Measurements from ENCODE around the gene SMIM41. TPM values are rescaled to one million over a fixed set of nuclear protein-coding genes. Genes with fewer than 3 reads are reported as not detected.

Gene SMIM41
- total and polyA plus RNA-seq, 12 donors, result 0.10 to 2.1 (median 0.68) TPM; not detected in 8

DNA sequence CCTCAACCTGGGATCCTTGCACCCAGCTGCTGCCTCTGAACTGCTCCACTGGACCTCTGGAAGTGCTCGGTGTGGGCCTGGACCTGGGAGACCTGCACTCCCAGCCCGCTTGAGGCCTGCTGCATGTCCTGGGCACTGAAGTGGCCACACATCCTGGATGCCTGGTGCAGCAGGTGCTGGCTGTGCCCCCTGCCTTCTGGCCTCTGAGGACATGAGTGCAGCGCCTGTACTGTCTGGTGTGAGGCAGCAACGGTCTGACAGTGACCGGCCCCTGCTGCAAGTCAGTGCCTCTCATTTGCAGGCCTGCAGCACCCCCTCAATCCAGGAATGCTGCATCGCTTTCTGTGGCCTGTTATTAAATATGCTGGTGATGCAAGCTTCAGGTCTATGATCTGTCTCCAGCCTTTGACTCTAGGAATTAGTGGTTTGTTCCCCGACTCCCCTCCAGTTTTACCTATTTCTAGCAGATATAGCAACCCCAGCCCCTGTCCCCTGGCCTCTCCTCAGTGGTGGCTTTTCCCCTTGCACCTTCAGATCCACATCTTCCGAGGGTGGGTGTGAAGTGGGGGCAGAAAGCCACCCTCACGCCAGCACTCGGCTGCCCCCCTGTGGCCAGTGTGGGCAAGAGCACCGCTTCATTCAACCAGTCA is 3.6 kb downstream of the SMIM41 start:
- peak in 5 of 7 donors; percentile 43 to 78 (median 56) for DNase-seq
- TF ChIP-seq, protein P1, sequence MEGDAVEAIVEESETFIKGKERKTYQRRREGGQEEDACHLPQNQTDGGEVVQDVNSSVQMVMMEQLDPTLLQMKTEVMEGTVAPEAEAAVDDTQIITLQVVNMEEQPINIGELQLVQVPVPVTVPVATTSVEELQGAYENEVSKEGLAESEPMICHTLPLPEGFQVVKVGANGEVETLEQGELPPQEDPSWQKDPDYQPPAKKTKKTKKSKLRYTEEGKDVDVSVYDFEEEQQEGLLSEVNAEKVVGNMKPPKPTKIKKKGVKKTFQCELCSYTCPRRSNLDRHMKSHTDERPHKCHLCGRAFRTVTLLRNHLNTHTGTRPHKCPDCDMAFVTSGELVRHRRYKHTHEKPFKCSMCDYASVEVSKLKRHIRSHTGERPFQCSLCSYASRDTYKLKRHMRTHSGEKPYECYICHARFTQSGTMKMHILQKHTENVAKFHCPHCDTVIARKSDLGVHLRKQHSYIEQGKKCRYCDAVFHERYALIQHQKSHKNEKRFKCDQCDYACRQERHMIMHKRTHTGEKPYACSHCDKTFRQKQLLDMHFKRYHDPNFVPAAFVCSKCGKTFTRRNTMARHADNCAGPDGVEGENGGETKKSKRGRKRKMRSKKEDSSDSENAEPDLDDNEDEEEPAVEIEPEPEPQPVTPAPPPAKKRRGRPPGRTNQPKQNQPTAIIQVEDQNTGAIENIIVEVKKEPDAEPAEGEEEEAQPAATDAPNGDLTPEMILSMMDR (IDR thresholded peaks at IDR 0.05), result peak; percentile 90 to 98 (median 96)
- no peak for TF ChIP-seq POLR2A (IDR thresholded peaks at IDR 0.05)
- H3K4me3 ChIP-seq, result no peak overlapping the region
- intact Hi-C loops (cut with DNase I), result loop anchor here (5.0 kb wide), 1 partner anchor 56 kb away; no protein-coding TSS in a partner anchor
- peaks cover 3 to 12% of the 10 kb centered on the region in 2 donors for H3K4me1 ChIP-seq (replicated peaks in 1 of 2)
- 10 to 38% (median 33%) methylated on average over 5 to 11 of the region's 11 CpGs for WGBS, 4 donors
- H3K9me3 ChIP-seq (replicated peaks in 1 of 3), result no peaks in the 10 kb centered on the region
- H3K27me3 ChIP-seq, result no peaks in the 10 kb centered on the region
- peak overlapping the region in 3 of 5 donors; percentile 24 to 83 (median 65) for H3K27ac ChIP-seq
- H3K36me3 ChIP-seq (replicated peaks in 1 of 2), result peaks cover 0 to 11% of the 10 kb centered on the region in 2 donors

DNA sequence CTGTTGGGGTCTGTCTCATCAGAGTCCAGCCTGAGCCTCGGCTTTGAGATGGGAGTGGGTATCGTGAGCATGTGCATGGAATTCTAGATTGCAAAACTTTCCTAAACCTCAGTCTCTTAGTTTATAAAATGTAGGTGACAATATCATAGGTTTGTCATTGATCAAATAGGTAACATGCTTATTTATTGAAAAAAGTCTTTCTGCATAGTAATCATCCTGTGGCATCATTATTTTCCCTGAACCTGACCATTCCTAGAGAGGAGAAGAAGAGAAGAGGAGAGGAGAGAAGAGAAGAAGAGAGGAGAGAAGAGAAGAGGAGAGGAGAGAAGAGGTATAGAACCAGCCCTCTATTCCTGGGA is 4.1 kb downstream of the SMIM41 start:
- Histone ChIP-seq H3K4me3 (no peak overlapping the region), H3K27me3 (no peaks in the 10 kb centered on the region), H3K27ac (no peak overlapping the region), H3K9me3 (replicated peaks in 1 of 3) (no peaks in the 10 kb centered on the region), H3K4me1 (replicated peaks in 1 of 2) (peaks cover 3 to 12% of the 10 kb centered on the region in 2 donors), H3K36me3 (replicated peaks in 1 of 2) (peaks cover 0 to 6% of the 10 kb centered on the region in 2 donors)
- TF ChIP-seq, protein P1 (IDR thresholded peaks at IDR 0.05), result no peak
- no peak for TF ChIP-seq POLR2A (IDR thresholded peaks at IDR 0.05)
- no peak for DNase-seq
- intact Hi-C loops (cut with DNase I), result loop anchor here (5.0 kb wide), 1 partner anchor 56 kb away; no protein-coding TSS in a partner anchor
- WGBS, 4 donors, result 0 to 2% (median 0%) methylated on average over 2 of the region's 2 CpGs

DNA sequence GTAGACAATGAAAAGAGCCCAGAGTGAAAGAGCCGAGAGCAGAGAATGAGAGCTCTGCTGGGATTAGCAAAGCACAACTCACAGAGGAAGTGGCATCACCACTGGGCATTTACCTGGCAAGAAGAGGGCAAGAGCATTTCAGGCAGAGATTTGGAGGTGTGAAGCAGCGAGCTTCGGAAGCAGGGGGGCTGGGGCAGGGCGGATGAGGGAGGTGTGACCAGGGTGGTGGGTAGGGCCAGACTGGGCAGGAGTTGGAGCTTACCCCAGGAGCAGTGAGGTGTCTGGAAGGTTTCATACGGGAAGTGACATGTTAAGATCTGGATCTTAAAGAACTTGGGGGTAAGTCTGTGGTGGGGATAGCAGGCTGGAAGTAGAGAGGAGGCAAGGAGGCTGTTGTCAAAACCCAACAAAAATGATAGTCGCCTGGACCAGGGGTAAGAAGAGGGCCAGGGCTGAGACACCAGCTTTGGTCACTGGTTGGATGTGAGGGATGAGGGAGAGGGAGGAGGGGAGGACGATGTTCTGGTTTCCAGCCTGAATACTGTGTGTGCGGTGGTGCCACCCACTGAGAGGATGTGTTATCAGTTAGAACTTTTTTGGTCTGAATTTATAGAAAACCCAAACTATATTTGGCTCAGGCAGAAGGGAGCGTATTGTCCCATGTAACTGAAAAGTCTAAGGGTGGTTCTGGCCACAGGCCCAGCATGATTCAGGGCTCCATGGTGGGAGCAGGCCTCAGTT is 5.2 kb downstream of the SMIM41 start:
- no peaks in the 10 kb centered on the region for H3K36me3 ChIP-seq (replicated peaks in 1 of 2)
- no peaks in the 10 kb centered on the region for H3K27me3 ChIP-seq
- peaks cover 3 to 12% of the 10 kb centered on the region in 2 donors for H3K4me1 ChIP-seq (replicated peaks in 1 of 2)
- no peaks in the 10 kb centered on the region for H3K9me3 ChIP-seq (replicated peaks in 1 of 3)
- H3K27ac ChIP-seq, result no peak overlapping the region
- intact Hi-C loops (cut with DNase I), result loop anchor here (5.0 kb wide), 2 partner anchors 57 to 77 kb away; partner anchors contain the start of gene TAMALIN (in 1 of the 2)
- H3K4me3 ChIP-seq, result no peak overlapping the region
- TF ChIP-seq POLR2A (IDR thresholded peaks at IDR 0.05), result no peak
- TF ChIP-seq, protein P1 (IDR thresholded peaks at IDR 0.05), result no peak
- DNase-seq, result no peak
- 68 to 84% (median 73%) methylated on average over 8 to 9 of the region's 9 CpGs for WGBS, 4 donors

GRCh38 chr12:52085682-52086180 is 6.2 kb downstream of the SMIM41 start:
- TF ChIP-seq POLR2A (IDR thresholded peaks at IDR 0.05), result no peak
- TF ChIP-seq, protein P1 (IDR thresholded peaks at IDR 0.05), result no peak
- 75 to 86% (median 78%) methylated on average over 5 to 6 of the region's 6 CpGs for WGBS, 4 donors
- intact Hi-C loops (cut with DNase I), result loop anchor here in 1 of 2 donors (5.0 kb wide), 1 partner anchor 78 kb away; the partner anchor contains the start of gene TAMALIN
- H3K27ac ChIP-seq, result no peak overlapping the region
- H3K4me1 ChIP-seq (replicated peaks in 1 of 2), result peaks cover 3 to 12% of the 10 kb centered on the region in 2 donors
- DNase-seq, result peak in 1 of 7 donors; percentile 39
- H3K9me3 ChIP-seq (replicated peaks in 1 of 3), result no peaks in the 10 kb centered on the region
- H3K36me3 ChIP-seq (replicated peaks in 1 of 2), result no peaks in the 10 kb centered on the region
- peaks cover 4% of the 10 kb centered on the region for H3K27me3 ChIP-seq
- H3K4me3 ChIP-seq, result no peak overlapping the region
